Lung microvascular endothelial cell (primary cell): ENCODE results near the gene MYO1E. TPM values are rescaled to one million over a fixed set of nuclear protein-coding genes. Genes with fewer than 3 reads are reported as not detected.
"Not testable (repeated sequence)": the region's sequence is repeated elsewhere in the genome, so short reads cannot be mapped to it uniquely, and the experiment has no call there.

Source experiments
- DNase-seq, 2 donors: peaks; one replicate each; pipeline versions ENCODE4 v3.0.0 to v3.0.0-alpha.2; 2010; ENCODE audit warnings: low read depth in 2 of 2
- total RNA-seq: library from RNA; depleted of rRNA; stranded (reverse); fragments of >200 nt; gene quantifications from 2 replicates; pipeline ENCODE4 v1.2.1, GENCODE V29; 2014

The MYO1E gene
- total RNA-seq, 1 donor from 2014 or later: 12.1 TPM

GRCh38 chr15:59387196-59387878 is 14.7 kb upstream of the MYO1E start:
- DNase-seq: not testable (repeated sequence)

GRCh38 chr15:59385171-59385570 is 12.5 kb upstream of the MYO1E start:
- DNase-seq: no peak

GRCh38 chr15:59384507-59384906 is 11.8 kb upstream of the MYO1E start:
- DNase-seq: no peak

GRCh38 chr15:59380902-59381610 is 8.4 kb upstream of the MYO1E start:
- DNase-seq: no peak

- DNase-seq: no peak
Measured at GRCh38 chr15:59379531-59379930, 6.9 kb upstream of the MYO1E start.

- DNase-seq: no peak
Measured at GRCh38 chr15:59378855-59379254, 6.2 kb upstream of the MYO1E start.

GRCh38 chr15:59377924-59378323 is 5.3 kb upstream of the MYO1E start:
- DNase-seq: no peak

- peak; percentile 20 to 35 for DNase-seq
Measured at GRCh38 chr15:59376733-59377132, 4.1 kb upstream of the MYO1E start.

GRCh38 chr15:59373215-59373614 is 544 bp upstream of the MYO1E start:
- DNase-seq: no peak

GRCh38 chr15:59371458-59372351 is 966 bp downstream of the MYO1E start:
- peak; percentile 15 to 31 for DNase-seq

- DNase-seq: peak in 1 of 2 donors; percentile 16
Measured at GRCh38 chr15:59369597-59369996, 3.1 kb downstream of the MYO1E start.

- no peak for DNase-seq
Measured at GRCh38 chr15:59367022-59367451, 5.6 kb downstream of the MYO1E start.

- peak; percentile 61 to 73 for DNase-seq
Measured at GRCh38 chr15:59366333-59367021, 6.2 kb downstream of the MYO1E start.

- DNase-seq: peak in 1 of 2 donors; percentile 58
Measured at GRCh38 chr15:59364248-59364647, 8.4 kb downstream of the MYO1E start.

- DNase-seq: no peak
Measured at GRCh38 chr15:59362331-59362730, 10.3 kb downstream of the MYO1E start.

- no peak for DNase-seq
Measured at GRCh38 chr15:59360896-59361295, 11.8 kb downstream of the MYO1E start.

GRCh38 chr15:59360305-59360704 is 12.4 kb downstream of the MYO1E start:
- no peak for DNase-seq

- DNase-seq: no peak
Measured at GRCh38 chr15:59355730-59356129, 16.9 kb downstream of the MYO1E start.

GRCh38 chr15:59354417-59355031 is 18.1 kb downstream of the MYO1E start:
- DNase-seq: no peak

GRCh38 chr15:59353994-59354416 is 18.7 kb downstream of the MYO1E start:
- DNase-seq: no peak

- DNase-seq: peak; percentile 60 to 66
Measured at GRCh38 chr15:59352683-59353082, 20.0 kb downstream of the MYO1E start.
